HFFc6 (cell line): ENCODE measurements around the gene EIF3F. TPM values are rescaled to one million over a fixed set of nuclear protein-coding genes. Genes with fewer than 3 reads are reported as not detected.

Source experiments
- total RNA-seq, 6 experiments: library from RNA; stranded (reverse); fragmentation: NEBNext Ultra II Directional; extraction: Animal tissue kit (Norgen Biotek cat#: 25700); gene quantifications; 2 replicates in 1 of 6; 3 replicates in 5 of 6; pipeline ENCODE4 v1.2.3, GENCODE V29; 2021

Gene EIF3F
- total RNA-seq, 6 experiments from 2014 or later: 312 to 407 (median 344) TPM

Other genes with a start within 250 kb of the EIF3F start
- not detected for gene OR5P2, start 190.4 kb upstream of the EIF3F start, total RNA-seq
- gene OR5P3, start 156.5 kb upstream of the EIF3F start, total RNA-seq: not detected
- under 1 TPM in 5 of 6 experiments, not detected in 1; 0.05 to 0.28 (median 0.14) TPM for gene OR10A6, start 56.1 kb upstream of the EIF3F start, total RNA-seq
- gene OR10A3, start 45.6 kb upstream of the EIF3F start, total RNA-seq: under 1 TPM in 2 of 6 experiments, not detected in 4; 0.12 to 0.17 TPM
- 10 to 100 TPM in 2 of 6 experiments, 1 to 10 TPM in 4; 5.9 to 23.8 (median 7.5) TPM for gene NLRP10, start 21.9 kb upstream of the EIF3F start, total RNA-seq
- gene TUB, start 93.9 kb downstream of the EIF3F start, total RNA-seq: 10 to 100 TPM in 1 of 6 experiments, 1 to 10 TPM in 5; 1.7 to 10.1 (median 1.8) TPM
- gene RIC3, start 181.7 kb downstream of the EIF3F start, total RNA-seq: not detected